NCI-H187 (cell line): ENCODE data around the gene TEX52.
"Not testable (repeated sequence)": the region's sequence is repeated elsewhere in the genome, so short reads cannot be mapped to it uniquely, and the experiment has no call there.

Source experiments
- DNase-seq, 2 experiments: peaks; one replicate each; lab custom pipeline; 2025; lab: John Stamatoyannopoulos, UW

Gene TEX52

GRCh38 chr12:2864198-2864597 is 7.4 kb upstream of the TEX52 start:
- DNase-seq, result no peak

GRCh38 chr12:2863402-2863801 is 6.6 kb upstream of the TEX52 start:
- not testable (repeated sequence) for DNase-seq

GRCh38 chr12:2862876-2863275 is 6.0 kb upstream of the TEX52 start:
- no peak for DNase-seq

- DNase-seq, result no peak
Observed at GRCh38 chr12:2860170-2860569, 3.3 kb upstream of the TEX52 start.

GRCh38 chr12:2858944-2859421 is 2.1 kb upstream of the TEX52 start:
- no peak for DNase-seq

GRCh38 chr12:2858334-2858733 is 1.5 kb upstream of the TEX52 start:
- no peak for DNase-seq

GRCh38 chr12:2857576-2857975 is 737 bp upstream of the TEX52 start:
- DNase-seq, result no peak

GRCh38 chr12:2856051-2856450 is 788 bp downstream of the TEX52 start:
- DNase-seq, result no peak

GRCh38 chr12:2855546-2855945 is 1.3 kb downstream of the TEX52 start:
- no peak for DNase-seq

- DNase-seq, result no peak
Observed at GRCh38 chr12:2854669-2855453, 2.0 kb downstream of the TEX52 start.

GRCh38 chr12:2853626-2854025 is 3.2 kb downstream of the TEX52 start:
- DNase-seq, result peak in 1 of 2 experiments; percentile 17

GRCh38 chr12:2851931-2852330 is 4.9 kb downstream of the TEX52 start:
- DNase-seq, result no peak

GRCh38 chr12:2845280-2845679 is 11.6 kb downstream of the TEX52 start:
- no peak for DNase-seq

- no peak for DNase-seq
Observed at GRCh38 chr12:2844786-2845185, 12.1 kb downstream of the TEX52 start.

- no peak for DNase-seq
Observed at GRCh38 chr12:2842948-2843347, 13.9 kb downstream of the TEX52 start.

GRCh38 chr12:2841056-2841650 is 15.7 kb downstream of the TEX52 start:
- no peak for DNase-seq

GRCh38 chr12:2836574-2836973 is 20.3 kb downstream of the TEX52 start:
- DNase-seq, result no peak

GRCh38 chr12:2835691-2836403 is 21.0 kb downstream of the TEX52 start:
- no peak for DNase-seq

- DNase-seq, result no peak
Observed at GRCh38 chr12:2834581-2835491, 22.0 kb downstream of the TEX52 start, which contains the start of gene NRIP2. NRIP2 (minus strand) TSS chr12:2835035; CDS start chr12:2834983, 52 bp downstream.

- no peak for DNase-seq
Observed at GRCh38 chr12:2833810-2834209, 23.0 kb downstream of the TEX52 start.

- no peak for DNase-seq
Observed at GRCh38 chr12:2833327-2833726, 23.5 kb downstream of the TEX52 start.
